T follicular helper cell (primary cell): ENCODE measurements around the gene CACNA2D3.

ENCODE experiments used
- DNase-seq: peaks from one replicate; pipeline ENCODE4 v3.0.0-alpha.2; 2020; ENCODE audit warnings: low read depth

Gene CACNA2D3

GRCh38 chr3:54374214-54374852 lies 252.0 kb downstream of the CACNA2D3 start:
- DNase-seq = no peak

- DNase-seq = no peak
Measured at GRCh38 chr3:54376142-54376807, 253.9 kb downstream of the CACNA2D3 start.

- DNase-seq = no peak
Measured at GRCh38 chr3:54376939-54377578, 254.7 kb downstream of the CACNA2D3 start.

- DNase-seq = no peak
Measured at GRCh38 chr3:54378184-54378583, 255.8 kb downstream of the CACNA2D3 start.

GRCh38 chr3:54384279-54384678 lies 261.9 kb downstream of the CACNA2D3 start:
- DNase-seq = no peak

GRCh38 chr3:54390582-54390981 lies 268.2 kb downstream of the CACNA2D3 start:
- no peak for DNase-seq

GRCh38 chr3:54393150-54393549 lies 270.8 kb downstream of the CACNA2D3 start:
- no peak for DNase-seq

- no peak for DNase-seq
Measured at GRCh38 chr3:54408328-54408727, 286.0 kb downstream of the CACNA2D3 start.

GRCh38 chr3:54421943-54422342 lies 299.6 kb downstream of the CACNA2D3 start:
- DNase-seq = no peak

- no peak for DNase-seq
Measured at GRCh38 chr3:54424292-54424691, 301.9 kb downstream of the CACNA2D3 start.

GRCh38 chr3:54426381-54426780 lies 304.0 kb downstream of the CACNA2D3 start:
- no peak for DNase-seq

- no peak for DNase-seq
Measured at GRCh38 chr3:54427501-54427900, 305.1 kb downstream of the CACNA2D3 start.

- DNase-seq = no peak
Measured at GRCh38 chr3:54427941-54428871, 305.9 kb downstream of the CACNA2D3 start.

GRCh38 chr3:54432975-54433374 lies 310.6 kb downstream of the CACNA2D3 start:
- no peak for DNase-seq

- no peak for DNase-seq
Measured at GRCh38 chr3:54433846-54434245, 311.5 kb downstream of the CACNA2D3 start.

GRCh38 chr3:54434756-54435155 lies 312.4 kb downstream of the CACNA2D3 start:
- DNase-seq = no peak

- DNase-seq = no peak
Measured at GRCh38 chr3:54437271-54437670, 314.9 kb downstream of the CACNA2D3 start.

- DNase-seq = no peak
Measured at GRCh38 chr3:54443561-54444161, 321.3 kb downstream of the CACNA2D3 start.

- no peak for DNase-seq
Measured at GRCh38 chr3:54445630-54446029, 323.3 kb downstream of the CACNA2D3 start.

GRCh38 chr3:54447427-54447826 lies 325.1 kb downstream of the CACNA2D3 start:
- no peak for DNase-seq

GRCh38 chr3:54454806-54455205 lies 332.5 kb downstream of the CACNA2D3 start:
- DNase-seq = no peak

- DNase-seq = no peak
Measured at GRCh38 chr3:54458357-54458756, 336.0 kb downstream of the CACNA2D3 start.
